Neural progenitor cell (in vitro differentiated cells): ENCODE measurements around the gene SPATA46. TPM values are rescaled to one million over a fixed set of nuclear protein-coding genes. Genes with fewer than 3 reads are reported as not detected.
A peak's percentile ranks its signal among the peaks of the same experiment; 100 is the strongest.
"Not testable (repeated sequence)": the region's sequence is repeated elsewhere in the genome, so short reads cannot be mapped to it uniquely, and the experiment has no call there.

Experiments
- DNase-seq: peaks from one replicate; pipeline ENCODE4 v3.0.0-alpha.2; 2016; ENCODE audit warnings: low spot score
- H2AFZ ChIP-seq: fragments of 200-600 bp; sonication (generic); replicated peaks from 2 replicates; pipeline ENCODE4 v1.6.1; 2016; ENCODE audit warnings: antibody characterized with exemption
- H3F3A ChIP-seq: fragments of 200-600 bp; sonication (generic); 2 replicates; pipeline ENCODE4 v1.6.1; 2016; ENCODE audit warnings: antibody characterized with exemption, low read depth
- H3K27ac ChIP-seq: fragments of 200-600 bp; sonication (generic); 2 replicates; pipeline ENCODE4 v1.5.1; 2016; ENCODE audit warnings: mild to moderate bottlenecking
- H3K27me3 ChIP-seq: fragments of 200-600 bp; sonication (generic); 2 replicates; pipeline ENCODE4 v1.6.1; 2016; ENCODE audit warnings: mild to moderate bottlenecking, moderate library complexity
- H3K36me3 ChIP-seq: fragments of 200-600 bp; sonication (generic); 2 replicates; pipeline ENCODE4 v1.5.1; 2016
- H3K4me1 ChIP-seq: fragments of 200-600 bp; sonication (generic); 2 replicates; pipeline ENCODE4 v1.6.1; 2016; ENCODE audit warnings: mixed run types
- H3K4me2 ChIP-seq: fragments of 200-600 bp; sonication (generic); 2 replicates; pipeline ENCODE4 v1.6.1; 2016
- H3K4me3 ChIP-seq: fragments of 200-600 bp; sonication (generic); 2 replicates; pipeline ENCODE4 v1.5.1; 2016
- H3K79me2 ChIP-seq: fragments of 200-600 bp; sonication (generic); 2 replicates; pipeline ENCODE4 v1.6.1; 2016; ENCODE audit warnings: low read depth
- H3K9ac ChIP-seq: fragments of 200-600 bp; sonication (generic); 2 replicates; pipeline ENCODE4 v1.6.1; 2016
- H3K9me3 ChIP-seq: fragments of 200-600 bp; sonication (generic); 2 replicates; pipeline ENCODE4 v1.5.1; 2016; ENCODE audit warnings: low read depth
- H4K20me1 ChIP-seq: fragments of 200-600 bp; sonication (generic); 2 replicates; pipeline ENCODE4 v1.6.1; 2016; ENCODE audit warnings: low read depth
- H3K27ac Mint-ChIP-seq: 3 replicates; pipeline ENCODE4 v1.8.0; 2021; ENCODE audit warnings: mixed read lengths
- H3K27me3 Mint-ChIP-seq: 2 replicates; pipeline ENCODE4 v1.8.0; 2022; ENCODE audit warnings: low read depth, mild to moderate bottlenecking, inconsistent platforms, moderate library complexity, mixed read lengths; ENCODE audit not compliant: insufficient read depth
- H3K36me3 Mint-ChIP-seq: 3 replicates; pipeline ENCODE4 v1.8.0; 2021; ENCODE audit warnings: mixed read lengths
- H3K4me1 Mint-ChIP-seq: 3 replicates; pipeline ENCODE4 v1.8.0; 2021; ENCODE audit warnings: mixed read lengths
- H3K4me3 Mint-ChIP-seq: 3 replicates; pipeline ENCODE4 v1.8.0; 2021; ENCODE audit warnings: mild to moderate bottlenecking, moderate library complexity, mixed read lengths
- H3K9me3 Mint-ChIP-seq: 3 replicates; pipeline ENCODE4 v1.8.0; 2020; ENCODE audit warnings: mixed read lengths
- CTCF ChIP-seq: fragments of 200-600 bp; sonication (generic); IDR thresholded peaks from 2 replicates; pipeline ENCODE4 v1.5.1; 2017; ENCODE audit warnings: antibody characterized with exemption, mild to moderate bottlenecking
- EZH2 ChIP-seq: fragments of 200-600 bp; sonication (generic); IDR thresholded peaks from 2 replicates; pipeline ENCODE4 v1.6.1; 2017; ENCODE audit warnings: antibody characterized with exemption, mild to moderate bottlenecking, moderate library complexity
- EZH2phosphoT487 ChIP-seq: fragments of 200-600 bp; sonication (generic); IDR thresholded peaks from 2 replicates; pipeline ENCODE4 v1.6.1; 2017; ENCODE audit warnings: antibody characterized with exemption
- total RNA-seq: library from RNA; depleted of rRNA; stranded (reverse); fragments of >200 nt; gene quantifications from 2 replicates; pipeline ENCODE4 v1.2.3, GENCODE V29; 2015; ENCODE audit warnings: low replicate concordance

SPATA46 gene
- total RNA-seq, 1 donor from 2014 or later, result not detected

DNA sequence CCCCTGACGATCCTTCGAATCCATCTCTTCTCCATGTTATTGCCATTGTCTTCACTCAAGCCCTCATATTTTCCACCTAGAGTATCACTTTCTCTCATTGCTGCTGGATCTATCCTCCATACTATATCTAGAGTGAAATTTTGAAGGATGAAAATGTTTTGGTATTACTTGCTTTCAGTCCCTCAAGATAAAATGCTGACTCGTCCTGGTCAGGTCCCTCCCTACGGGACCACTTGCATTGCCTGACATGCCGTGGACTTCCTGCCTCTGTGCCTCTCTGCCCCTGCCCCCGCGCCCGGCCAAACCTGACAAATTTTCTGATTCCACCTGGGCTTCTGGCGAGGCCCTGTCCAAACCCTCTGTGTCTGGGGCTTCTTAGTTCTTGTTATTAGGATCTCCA, 23.6 kb downstream of the SPATA46 start:
- H3K4me3 ChIP-seq, result no peak overlapping the region
- no peak overlapping the region for H2AFZ ChIP-seq
- no peaks in the 10 kb centered on the region for H4K20me1 ChIP-seq
- no peak for TF ChIP-seq CTCF
- TF ChIP-seq EZH2phosphoT487, result no peak
- no peak for TF ChIP-seq EZH2
- no peaks in the 10 kb centered on the region for H3K27me3 ChIP-seq
- no peak overlapping the region for H3K4me3 Mint-ChIP-seq
- H3K9me3 ChIP-seq, result no peaks in the 10 kb centered on the region
- no peaks in the 10 kb centered on the region for H3K79me2 ChIP-seq
- DNase-seq, result no peak
- no peaks in the 10 kb centered on the region for H3F3A ChIP-seq
- no peak overlapping the region for H3K9ac ChIP-seq
- peaks cover 41% of the 10 kb centered on the region for H3K36me3 Mint-ChIP-seq
- no peak overlapping the region for H3K4me2 ChIP-seq
- H3K4me1 Mint-ChIP-seq, result peaks cover 14% of the 10 kb centered on the region
- H3K27me3 Mint-ChIP-seq, result no peaks in the 10 kb centered on the region
- H3K36me3 ChIP-seq, result no peaks in the 10 kb centered on the region
- H3K27ac Mint-ChIP-seq, result peak overlapping the region; percentile 1
- H3K4me1 ChIP-seq, result no peaks in the 10 kb centered on the region
- no peak overlapping the region for H3K27ac ChIP-seq
- no peaks in the 10 kb centered on the region for H3K9me3 Mint-ChIP-seq

- not testable (repeated sequence) for H3K4me2 ChIP-seq, H3K4me3 ChIP-seq, H3K27ac ChIP-seq, H3K27me3 Mint-ChIP-seq, H3K27me3 ChIP-seq, H3F3A ChIP-seq, H3K9me3 Mint-ChIP-seq, H3K9me3 ChIP-seq, DNase-seq, H2AFZ ChIP-seq, H3K9ac ChIP-seq, H3K4me3 Mint-ChIP-seq, H3K36me3 ChIP-seq, H3K4me1 Mint-ChIP-seq, H3K79me2 ChIP-seq, H3K27ac Mint-ChIP-seq, H3K4me1 ChIP-seq, H4K20me1 ChIP-seq
- H3K36me3 Mint-ChIP-seq, result peaks cover 34% of the 10 kb centered on the region
These were observed 24.8 kb downstream of the SPATA46 start for GRCh38 chr1:162351874-162352273.

DNA sequence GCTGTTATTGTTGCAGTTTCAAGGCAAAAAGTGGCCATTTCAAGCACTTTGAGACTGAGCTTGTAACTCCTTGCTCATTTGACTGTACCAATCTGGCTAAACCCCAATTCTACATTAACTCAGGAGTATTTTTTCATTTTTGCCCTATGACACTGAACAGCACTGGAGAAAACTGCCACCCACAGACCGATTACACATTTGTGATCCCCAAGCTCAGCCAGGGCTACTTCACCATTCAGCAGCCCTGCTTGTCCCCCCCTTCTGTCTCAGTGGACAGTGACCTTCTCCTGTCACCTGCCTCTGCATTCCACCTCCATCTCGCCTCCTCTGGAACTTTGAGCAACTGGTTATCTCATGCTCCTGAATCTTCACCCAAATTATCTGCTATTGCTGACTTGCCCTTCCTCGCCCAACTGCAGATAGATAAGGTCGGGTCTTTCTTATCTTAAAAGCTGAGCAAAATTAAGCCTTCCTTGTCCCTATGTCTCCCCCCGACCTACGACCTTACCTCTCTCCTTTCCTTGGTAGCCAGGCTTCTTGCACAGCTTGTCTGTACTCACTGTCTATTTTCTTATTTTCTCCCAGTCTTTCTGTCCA, 25.3 kb downstream of the SPATA46 start:
- Histone ChIP-seq H3F3A (no peaks in the 10 kb centered on the region), H3K4me1 (no peaks in the 10 kb centered on the region), H3K79me2 (no peaks in the 10 kb centered on the region), H3K9me3 (no peaks in the 10 kb centered on the region), H3K36me3 (no peaks in the 10 kb centered on the region), H3K27me3 (no peaks in the 10 kb centered on the region), H3K4me3 (no peak overlapping the region), H3K27ac (no peak overlapping the region), H4K20me1 (no peaks in the 10 kb centered on the region), H3K9ac (no peak overlapping the region), H2AFZ (no peak overlapping the region), H3K4me2 (no peak overlapping the region)
- Mint-ChIP-seq H3K4me1 (peaks cover 9% of the 10 kb centered on the region), H3K4me3 (no peak overlapping the region), H3K27ac (no peak overlapping the region), H3K27me3 (no peaks in the 10 kb centered on the region), H3K9me3 (no peaks in the 10 kb centered on the region), H3K36me3 (peaks cover 31% of the 10 kb centered on the region)
- DNase-seq, result no peak
- TF ChIP-seq CTCF, result no peak
- no peak for TF ChIP-seq EZH2phosphoT487
- no peak for TF ChIP-seq EZH2

DNA sequence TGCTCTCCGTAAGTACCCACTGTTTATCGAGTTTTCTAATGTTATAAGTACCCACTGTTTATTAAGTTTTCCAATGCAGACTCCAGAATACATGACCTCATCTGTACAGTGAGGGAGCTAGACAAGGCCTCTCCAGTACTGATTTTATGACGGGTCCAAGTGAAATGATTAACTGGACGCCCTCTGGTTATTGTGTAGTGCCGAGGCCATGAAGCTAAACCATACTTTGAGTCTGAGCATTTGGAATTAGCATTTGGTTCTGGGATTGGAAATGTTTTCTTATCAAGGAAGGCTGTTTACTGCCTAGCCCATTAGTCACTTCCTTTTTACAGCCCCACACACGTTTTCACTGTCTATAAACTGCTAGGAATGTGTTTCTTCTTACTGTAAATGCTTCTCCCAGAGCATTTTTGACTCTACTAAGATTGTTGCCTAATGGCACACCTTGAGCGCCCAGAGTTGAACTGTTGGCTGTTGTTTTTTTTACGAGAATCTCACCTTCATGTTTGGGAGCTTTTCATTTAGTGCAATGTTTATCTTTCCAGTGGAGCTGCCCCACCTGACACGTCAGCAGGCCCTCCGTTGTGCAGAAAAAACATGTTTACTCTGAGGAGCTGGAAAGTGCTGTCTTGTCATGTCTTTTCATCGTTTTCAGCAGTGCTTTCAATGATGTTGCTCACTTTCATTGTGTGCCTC, 26.9 kb downstream of the SPATA46 start:
- Histone ChIP-seq H3K27me3 (no peaks in the 10 kb centered on the region), H4K20me1 (no peaks in the 10 kb centered on the region), H2AFZ (no peak overlapping the region), H3F3A (no peaks in the 10 kb centered on the region), H3K4me2 (no peak overlapping the region), H3K4me1 (no peaks in the 10 kb centered on the region), H3K9me3 (no peaks in the 10 kb centered on the region), H3K27ac (no peak overlapping the region), H3K79me2 (no peaks in the 10 kb centered on the region), H3K4me3 (no peak overlapping the region), H3K9ac (no peak overlapping the region), H3K36me3 (no peaks in the 10 kb centered on the region)
- Mint-ChIP-seq H3K9me3 (no peaks in the 10 kb centered on the region), H3K4me3 (no peak overlapping the region), H3K4me1 (peaks cover 9% of the 10 kb centered on the region), H3K36me3 (peaks cover 20% of the 10 kb centered on the region), H3K27ac (no peak overlapping the region), H3K27me3 (no peaks in the 10 kb centered on the region)
- no peak for DNase-seq
- TF ChIP-seq CTCF, result no peak
- no peak for TF ChIP-seq EZH2phosphoT487
- no peak for TF ChIP-seq EZH2
